ENCODE data around the gene MRPL20.
A peak's percentile ranks its signal among the peaks of the same experiment; 100 is the strongest.

The MRPL20 gene

GRCh38 chr1:1432951-1433803 is 26.1 kb upstream of the MRPL20 start:
- peak; percentile 61; the same call in 1 of the 2 replicates for TF ChIP-seq NFIC (IDR thresholded peaks at IDR 0.05)
- TF ChIP-seq TCF12 (IDR thresholded peaks at IDR 0.05; ENCODE audit: low read depth): peak; percentile 87
- TF ChIP-seq EGR1 (IDR thresholded peaks at IDR 0.05): peak; percentile 72
- TF ChIP-seq MAX (IDR thresholded peaks at IDR 0.05): peak; percentile 74
- peak; percentile 7; the same call in 1 of the 2 replicates for TF ChIP-seq RAD21 (IDR thresholded peaks at IDR 0.05; ENCODE audit: low read depth)
- TF ChIP-seq CEBPB (IDR thresholded peaks at IDR 0.05): no peak
- 0 out of 2 replicates have a peak, but pooled peaks have one; percentile 24 for TF ChIP-seq ZBTB7A (IDR thresholded peaks at IDR 0.05; ENCODE audit: low read depth)
- peak; percentile 41; the same call in 1 of the 2 replicates for TF ChIP-seq TAF1 (IDR thresholded peaks at IDR 0.05; ENCODE audit: low read depth)
- no peak for TF ChIP-seq YY1 (IDR thresholded peaks at IDR 0.05; ENCODE audit: low read depth)
- no peak for TF ChIP-seq CREB1 (IDR thresholded peaks at IDR 0.05; ENCODE audit: low read depth)
- TF ChIP-seq EP300 (IDR thresholded peaks at IDR 0.05; ENCODE audit: borderline replicate concordance): peak; percentile 68; the same call in 1 of the 2 replicates
- TF ChIP-seq REST (IDR thresholded peaks at IDR 0.05; ENCODE audit: low read depth): no peak
- TF ChIP-seq FOXM1 (IDR thresholded peaks at IDR 0.05; ENCODE audit: borderline replicate concordance, low read depth): no peak
- no peak for TF ChIP-seq USF1 (IDR thresholded peaks at IDR 0.05)
- peak; percentile 69 for TF ChIP-seq TEAD4 (IDR thresholded peaks at IDR 0.05)

GRCh38 chr1:1432274-1432950 is 25.3 kb upstream of the MRPL20 start:
- TF ChIP-seq MAX (IDR thresholded peaks at IDR 0.05) (no peak), REST (IDR thresholded peaks at IDR 0.05; ENCODE audit: low read depth) (no peak), TEAD4 (IDR thresholded peaks at IDR 0.05) (no peak)

GRCh38 chr1:1431845-1432273 is 24.8 kb upstream of the MRPL20 start:
- TF ChIP-seq TAF1 (IDR thresholded peaks at IDR 0.05; ENCODE audit: low read depth) (no peak), ZBTB7A (IDR thresholded peaks at IDR 0.05; ENCODE audit: low read depth) (no peak), CREB1 (IDR thresholded peaks at IDR 0.05; ENCODE audit: low read depth) (no peak), EGR1 (IDR thresholded peaks at IDR 0.05) (no peak)

- TF ChIP-seq RAD21 (IDR thresholded peaks at IDR 0.05; ENCODE audit: low read depth): no peak
- TF ChIP-seq REST (IDR thresholded peaks at IDR 0.05; ENCODE audit: low read depth): no peak
- no peak for TF ChIP-seq MAX (IDR thresholded peaks at IDR 0.05)
- no peak for TF ChIP-seq TEAD4 (IDR thresholded peaks at IDR 0.05)
- TF ChIP-seq YY1 (IDR thresholded peaks at IDR 0.05; ENCODE audit: low read depth): no peak
- no peak for TF ChIP-seq FOXM1 (IDR thresholded peaks at IDR 0.05; ENCODE audit: borderline replicate concordance, low read depth)
- TF ChIP-seq TAF1 (IDR thresholded peaks at IDR 0.05; ENCODE audit: low read depth): no peak
- TF ChIP-seq CREB1 (IDR thresholded peaks at IDR 0.05; ENCODE audit: low read depth): no peak
- no peak for TF ChIP-seq TCF12 (IDR thresholded peaks at IDR 0.05; ENCODE audit: low read depth)
- no peak for TF ChIP-seq ZBTB7A (IDR thresholded peaks at IDR 0.05; ENCODE audit: low read depth)
Measured at GRCh38 chr1:1430992-1431844, 24.1 kb upstream of the MRPL20 start.

All from Ishikawa (cell line).